ENCODE results near the gene PTPN14. TPM values are rescaled to one million over a fixed set of nuclear protein-coding genes. Genes with fewer than 3 reads are reported as not detected.

The PTPN14 gene
- total and polyA plus RNA-seq, 2 of the 8 experiments (the other 6 are each of a cell fraction or from before 2014, with no cell fraction given): 14.4 to 93.6 TPM

GRCh38 chr1:214360116-214360515, 191.3 kb downstream of the PTPN14 start (continued):
- TF ChIP-seq POU5F1 (IDR thresholded peaks at IDR 0.05; ENCODE audit: low read depth, low read length) (no peak), CREB1 (IDR thresholded peaks at IDR 0.05) (no peak), SIN3A (conservative IDR thresholded peaks at IDR 0.05 in 1 of 2, IDR thresholded peaks at IDR 0.05 in 1 of 2; ENCODE audit: low read depth in 1 of 2, low read length in 2 of 2) (no peak)
